Activated CD4-positive, alpha-beta T cell treated with anti-CD3 and anti-CD28 coated beads for 1 hour (primary cell): ENCODE measurements around the gene GALNT12.

Experiments
- DNase-seq: peaks from one replicate; pipeline ENCODE4 v3.0.0-alpha.2; 2020

Gene GALNT12

GRCh38 chr9:98805506-98806272 lies 1.8 kb upstream of the GALNT12 start:
- DNase-seq, result no peak

DNA sequence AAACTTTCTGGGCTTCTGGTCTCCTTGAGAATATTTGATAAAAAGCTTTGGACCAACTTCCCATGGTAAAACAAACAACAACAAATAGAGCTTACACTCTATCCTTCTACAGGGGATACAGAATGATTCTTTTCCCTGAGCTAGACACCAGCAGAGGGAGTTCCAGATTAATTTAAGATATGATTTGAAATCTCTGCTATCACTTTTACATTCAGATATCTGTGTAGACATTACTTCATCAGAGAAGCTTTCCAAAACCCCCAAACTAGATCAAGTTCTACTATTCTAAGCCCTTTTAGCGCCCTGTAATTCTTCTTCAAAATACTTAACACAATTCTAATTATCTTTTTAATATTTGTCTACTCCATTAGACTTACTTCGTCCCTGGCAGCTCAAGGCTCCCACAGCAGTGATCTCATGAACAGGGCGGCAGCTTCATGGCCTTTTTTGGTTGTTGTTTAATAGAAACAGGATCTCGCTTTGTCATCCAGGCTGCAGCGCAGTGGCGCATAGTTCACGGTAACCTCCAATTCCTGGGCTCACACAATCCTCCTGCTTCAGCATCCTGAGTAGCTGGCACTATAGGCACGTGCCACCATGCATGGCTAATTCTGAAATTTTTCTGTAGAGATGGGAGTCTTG lies 955 bp upstream of the GALNT12 start:
- no peak for DNase-seq

GRCh38 chr9:98807814-98808195 lies 335 bp downstream of the GALNT12 start:
- DNase-seq, result no peak

DNA sequence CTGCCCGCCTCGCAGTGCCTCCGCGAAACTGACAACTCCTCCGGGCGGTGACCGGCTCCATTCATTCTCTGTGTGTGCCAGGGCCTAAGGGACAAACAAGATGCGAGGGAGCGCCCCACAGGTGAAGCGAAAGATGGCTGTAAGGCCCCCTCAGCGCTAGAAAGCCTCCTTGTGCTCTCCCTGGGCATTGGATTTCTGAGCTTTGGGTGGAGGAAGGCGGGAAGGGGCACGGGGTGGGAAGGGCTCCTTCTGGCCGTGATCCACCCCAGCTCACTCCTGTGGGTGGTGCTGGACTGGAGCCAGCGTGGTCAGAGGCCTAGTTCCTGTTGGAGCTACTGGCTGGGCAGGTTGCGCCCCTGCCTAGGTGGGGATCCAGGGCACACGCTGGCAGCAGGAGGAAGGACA lies 943 bp downstream of the GALNT12 start:
- DNase-seq, result no peak

DNA sequence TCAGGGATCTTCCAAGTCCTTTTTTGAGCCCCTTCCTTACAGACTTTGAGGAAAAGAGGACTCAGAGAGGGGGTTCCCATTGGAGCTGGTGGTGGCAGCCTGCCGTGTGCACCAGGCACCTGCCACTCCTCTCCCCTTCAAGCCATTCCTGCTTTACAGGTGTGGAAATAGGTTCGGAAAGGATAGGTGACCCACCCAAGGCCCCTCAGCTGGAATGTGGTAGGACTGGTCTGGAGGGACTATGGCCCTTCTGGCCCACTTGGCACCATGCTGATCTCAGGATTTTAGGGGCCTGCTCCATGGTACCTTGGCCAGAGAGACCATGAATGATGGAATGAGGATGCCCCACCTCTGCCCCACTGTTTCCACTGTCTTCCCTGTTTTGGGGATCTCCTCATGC lies 1.4 kb downstream of the GALNT12 start:
- no peak for DNase-seq

DNA sequence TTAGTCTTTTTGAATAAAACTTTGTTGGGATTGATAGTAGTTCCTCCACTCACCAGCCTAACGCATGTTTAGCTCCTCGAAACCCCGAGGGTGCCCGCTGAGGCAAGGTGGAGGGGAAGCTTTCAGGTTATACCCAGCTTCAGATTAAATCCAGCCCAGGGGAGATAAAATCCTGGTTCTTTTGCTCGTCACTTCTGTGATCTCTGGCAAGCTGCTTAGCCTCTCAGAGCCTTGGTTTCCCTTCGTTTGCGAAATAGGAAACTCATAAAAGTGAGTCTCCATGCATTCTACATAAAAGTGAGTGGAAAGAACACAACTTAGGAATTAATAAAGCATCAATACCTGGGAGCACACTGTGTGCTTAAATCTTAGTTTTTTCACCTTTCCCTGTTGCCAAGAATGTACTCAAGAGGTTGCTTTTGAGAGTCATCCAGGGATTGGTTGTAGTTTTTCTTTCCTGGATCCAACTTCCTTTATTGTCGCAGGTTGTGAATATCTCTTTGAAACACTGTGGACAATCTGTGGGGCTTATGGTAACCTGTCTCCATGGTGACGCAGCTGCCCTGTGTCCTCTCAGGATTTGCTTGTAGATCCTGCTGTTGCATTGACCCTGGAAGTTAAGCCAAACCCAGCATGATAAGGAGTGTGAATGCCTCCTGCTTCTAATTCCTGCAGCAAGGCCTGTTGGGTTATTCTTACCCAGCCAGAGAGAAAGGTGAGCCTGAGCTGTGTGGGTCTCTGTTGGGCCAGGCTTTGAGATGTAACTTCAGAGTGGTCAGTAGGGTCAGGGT lies 2.0 kb downstream of the GALNT12 start:
- no peak for DNase-seq

DNA sequence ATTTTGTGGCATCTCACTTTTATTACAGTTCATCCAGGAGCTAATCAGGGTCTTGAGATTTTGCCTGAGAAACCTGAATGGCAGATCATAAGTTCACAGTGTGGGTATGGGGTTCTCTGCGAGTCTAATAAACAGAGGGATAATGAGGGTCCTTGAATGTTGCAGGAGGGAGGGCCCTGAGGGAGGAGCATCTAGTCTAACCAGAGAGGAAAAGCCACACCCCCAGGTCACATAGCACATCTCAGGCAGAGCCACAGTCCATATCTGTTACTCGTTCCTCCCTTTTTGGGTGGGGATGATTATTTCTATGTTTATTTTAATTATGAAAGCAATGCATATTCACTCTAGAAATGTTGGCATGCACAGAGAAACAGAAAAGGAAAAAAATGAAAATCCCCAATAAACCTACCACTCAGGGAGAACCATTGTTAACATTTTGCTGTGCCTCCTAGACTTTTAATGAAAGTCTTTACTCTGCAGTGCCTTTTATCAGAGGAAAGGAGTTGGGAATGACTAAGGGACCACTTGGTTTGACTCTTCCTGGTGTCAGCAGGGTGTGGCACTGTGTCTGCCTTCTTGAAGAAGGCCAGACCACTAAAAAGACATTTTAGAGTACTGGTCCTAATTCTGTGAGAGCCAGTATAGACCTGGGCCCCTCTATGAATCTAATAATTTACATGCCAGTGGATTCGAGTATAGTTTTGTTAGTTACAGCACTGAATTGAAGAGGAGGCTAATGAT lies 2.8 kb downstream of the GALNT12 start:
- no peak for DNase-seq

DNA sequence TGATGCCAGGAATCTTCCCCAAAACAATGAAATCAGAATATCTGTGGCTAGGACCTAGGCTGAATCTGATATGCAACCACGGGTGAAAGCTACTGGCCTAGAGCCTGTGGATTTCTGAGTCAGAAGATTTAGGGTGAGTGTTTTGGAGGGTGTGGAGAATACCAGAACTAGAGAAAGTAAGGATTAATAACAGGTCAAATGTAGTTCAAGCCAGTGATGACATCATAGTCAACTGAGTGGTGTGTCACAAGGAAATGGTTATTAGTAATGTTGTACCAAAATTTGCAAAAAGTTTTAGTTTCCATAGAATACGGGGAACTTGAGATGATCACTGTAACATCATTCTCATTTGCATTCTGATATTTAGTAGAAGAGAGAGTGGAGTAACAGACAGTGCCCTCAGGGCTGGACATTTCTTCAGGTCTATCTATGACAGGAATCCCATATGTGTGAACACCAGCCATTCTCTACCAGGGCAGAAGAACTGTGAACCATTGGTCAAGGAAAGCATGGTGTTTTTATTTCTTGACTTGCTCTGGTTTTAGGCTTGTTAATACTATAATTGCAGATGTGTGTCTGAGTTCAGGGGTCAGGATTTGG lies 3.7 kb downstream of the GALNT12 start:
- no peak for DNase-seq

- no peak for DNase-seq
These were observed 8.0 kb downstream of the GALNT12 start for GRCh38 chr9:98815391-98815951.

- no peak for DNase-seq
These were observed 11.3 kb downstream of the GALNT12 start for GRCh38 chr9:98818764-98819163.

GRCh38 chr9:98819231-98819630 lies 11.8 kb downstream of the GALNT12 start:
- no peak for DNase-seq

DNA sequence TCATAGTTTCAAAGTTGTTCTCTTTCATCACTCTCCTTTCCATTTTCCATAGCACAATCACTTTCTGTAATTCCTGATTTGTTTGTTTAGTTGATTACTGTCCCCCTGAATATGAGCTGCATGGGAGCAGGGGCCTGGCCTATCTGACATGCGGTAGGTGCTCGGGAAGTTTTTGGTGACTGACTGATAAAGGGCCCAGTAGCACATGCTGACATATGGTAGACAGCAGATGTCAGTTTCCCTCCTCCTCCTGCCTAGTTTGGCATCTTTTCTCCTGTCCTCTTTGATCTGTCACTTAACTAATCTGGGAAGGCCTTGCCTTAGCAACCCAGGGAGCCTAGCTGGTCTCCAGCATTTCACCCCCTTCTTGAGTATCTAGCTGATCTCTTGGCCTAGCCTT lies 14.4 kb downstream of the GALNT12 start:
- no peak for DNase-seq

DNA sequence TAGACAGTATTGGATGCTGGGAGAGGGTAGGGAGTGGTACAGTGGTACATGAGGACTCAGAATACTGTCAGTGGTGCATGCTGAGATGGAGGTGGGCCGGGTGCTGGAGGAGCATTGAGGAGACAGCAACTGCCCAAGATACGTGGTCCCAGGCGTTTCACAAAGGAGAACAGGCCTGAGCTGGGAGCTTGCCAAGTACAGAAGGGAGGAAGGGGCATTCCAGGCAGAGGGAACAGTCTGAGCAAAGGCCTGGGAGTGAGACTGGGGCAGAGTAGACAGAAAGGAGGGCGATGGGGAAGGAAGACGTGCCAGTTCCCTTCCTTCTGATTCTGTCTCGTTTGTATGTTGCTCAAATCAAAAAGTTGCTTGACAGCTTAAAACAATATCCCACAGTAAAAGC lies 15.2 kb downstream of the GALNT12 start:
- DNase-seq, result no peak

DNA sequence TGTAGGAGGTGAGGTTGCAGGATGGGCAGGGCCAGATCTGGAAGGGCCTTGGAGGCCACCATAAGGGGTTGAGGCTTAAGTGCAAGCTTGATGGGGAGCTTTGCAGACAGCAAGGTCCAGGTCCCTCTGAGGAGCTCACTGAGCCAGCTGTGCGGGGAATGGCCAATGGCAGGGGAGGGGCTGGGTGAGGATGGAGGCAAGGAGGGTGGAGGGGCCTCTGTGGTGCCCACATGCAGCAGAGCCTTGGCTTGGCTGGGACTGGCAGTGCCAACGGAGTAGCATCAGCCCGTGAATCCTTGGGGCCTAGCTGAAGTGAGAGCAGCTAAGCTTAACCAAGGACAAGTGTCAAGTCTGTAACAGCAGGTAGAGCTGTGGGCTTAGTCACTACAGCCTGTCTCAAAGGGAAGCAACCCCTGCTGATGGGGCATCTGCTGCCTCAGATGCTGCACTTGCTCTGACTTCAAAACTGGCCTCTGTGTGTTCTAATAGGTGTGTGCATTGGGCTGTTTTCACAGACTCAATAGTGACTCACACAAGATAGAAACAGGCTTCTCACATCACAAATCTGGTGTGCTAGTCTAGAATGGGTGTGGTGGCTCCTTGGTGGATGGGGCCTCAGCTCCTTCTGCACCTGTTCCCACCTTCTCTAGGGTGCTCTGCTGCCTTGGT lies 16.3 kb downstream of the GALNT12 start:
- DNase-seq, result no peak

DNA sequence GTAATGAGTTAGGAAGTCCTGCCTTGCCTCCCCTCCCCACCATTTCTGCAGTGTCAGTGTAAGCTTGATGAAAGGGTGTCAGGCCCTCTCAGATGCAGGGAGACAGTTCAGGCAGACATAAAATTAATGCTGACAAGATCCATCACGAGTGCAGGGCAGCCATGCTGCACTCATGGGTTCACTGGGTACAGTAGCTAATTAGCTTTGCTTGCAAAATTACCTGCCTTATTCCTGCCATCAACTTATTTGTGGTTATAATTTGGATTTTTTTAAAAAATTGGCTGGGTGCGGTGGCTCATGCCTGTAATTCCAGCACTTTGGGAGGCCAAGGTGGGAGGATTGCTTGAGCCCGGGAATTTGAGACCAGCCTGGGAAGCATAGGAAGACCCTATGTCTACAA lies 17.9 kb downstream of the GALNT12 start:
- DNase-seq, result no peak

GRCh38 chr9:98826716-98827115 lies 19.2 kb downstream of the GALNT12 start:
- DNase-seq, result no peak

DNA sequence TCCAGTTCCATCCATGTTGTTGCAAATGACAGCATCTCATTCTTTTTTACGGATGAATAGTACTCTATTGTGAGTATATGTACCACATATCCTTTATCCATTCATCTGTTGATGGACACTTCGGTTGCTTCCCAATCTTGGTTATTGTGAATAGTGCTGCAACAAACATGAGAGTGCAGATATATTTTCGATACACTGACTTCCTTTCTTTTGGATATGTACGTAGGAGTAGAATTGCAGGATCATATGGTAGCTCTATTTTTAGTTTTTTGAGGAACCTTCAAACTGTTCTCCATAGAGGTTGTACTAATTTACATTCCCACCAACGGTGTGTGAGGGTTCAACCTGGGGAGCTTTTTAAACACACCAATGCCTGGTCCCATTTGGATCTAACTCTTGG lies 22.3 kb downstream of the GALNT12 start:
- no peak for DNase-seq

- no peak for DNase-seq
These were observed 23.1 kb downstream of the GALNT12 start for GRCh38 chr9:98830554-98830953.

GRCh38 chr9:98831696-98832095 lies 24.2 kb downstream of the GALNT12 start:
- DNase-seq, result no peak

DNA sequence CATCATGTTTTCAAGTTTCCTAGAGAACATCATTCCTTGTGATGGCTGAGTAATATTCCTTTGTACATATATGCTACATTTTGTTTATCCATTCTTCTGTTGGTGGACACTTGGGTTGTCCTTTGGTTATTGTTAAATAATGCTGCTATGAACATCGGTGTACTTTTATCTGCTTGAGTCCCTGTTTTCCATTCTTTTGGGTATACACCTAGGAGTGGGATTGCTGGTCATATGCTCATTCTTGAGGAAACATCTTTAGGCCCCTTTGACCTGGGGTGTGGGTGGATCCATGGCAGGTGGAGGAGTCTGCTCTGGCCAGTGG lies 25.3 kb downstream of the GALNT12 start:
- no peak for DNase-seq

DNA sequence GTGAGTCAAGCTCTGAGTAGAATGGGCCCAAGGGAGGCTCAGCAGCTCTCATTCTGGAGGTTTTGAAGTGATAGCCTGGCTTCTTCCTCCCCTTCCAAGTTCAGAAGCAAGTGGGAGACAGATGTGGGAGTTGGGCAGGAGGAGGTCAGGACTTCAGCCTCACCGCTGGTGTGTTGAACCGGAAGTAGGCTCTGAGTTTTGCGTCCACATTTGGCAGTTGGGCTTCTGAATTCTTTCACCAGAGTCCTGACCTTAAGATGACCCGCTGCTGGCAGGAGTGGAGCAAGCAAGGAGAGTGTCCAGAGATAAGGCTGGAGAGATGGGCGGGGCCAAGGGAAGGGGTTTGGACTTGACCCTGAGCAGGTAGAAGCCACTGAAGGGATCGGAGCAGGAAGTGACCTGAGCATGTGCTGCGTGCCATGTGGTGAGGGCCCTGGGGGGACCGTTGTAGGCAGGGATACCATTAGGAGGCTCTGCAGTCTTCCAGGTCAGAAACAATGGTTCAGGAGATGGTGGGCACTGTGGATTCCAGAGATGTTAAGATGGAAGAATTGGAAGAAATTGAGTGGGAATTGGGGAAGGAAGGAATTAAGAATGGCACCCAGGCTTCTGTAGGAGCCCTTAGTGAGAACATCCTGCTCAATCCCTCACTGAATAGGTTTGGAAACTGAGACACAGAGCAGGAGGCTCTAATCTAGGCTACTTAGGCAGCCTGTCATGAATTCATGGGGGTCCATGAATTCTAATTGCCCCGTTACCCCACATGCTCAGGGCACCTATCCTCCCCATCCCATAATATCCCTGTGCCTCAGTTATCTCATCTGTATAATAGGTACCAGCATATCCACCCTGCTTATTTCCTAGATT lies 25.9 kb downstream of the GALNT12 start:
- DNase-seq, result no peak
